GM19372 (cell line): ENCODE measurements around the gene GSK3B.
"Not testable (repeated sequence)": the region's sequence is repeated elsewhere in the genome, so short reads cannot be mapped to it uniquely, and the experiment has no call there.

Source experiments
- ATAC-seq: cut with Tn5 transposase; IDR thresholded peaks from one replicate; pipeline ENCODE4 v1.9.1; 2021; ENCODE audit warnings: mild to moderate bottlenecking, low read depth, moderate library complexity; ENCODE audit not compliant: unreplicated experiment

The GSK3B gene

DNA sequence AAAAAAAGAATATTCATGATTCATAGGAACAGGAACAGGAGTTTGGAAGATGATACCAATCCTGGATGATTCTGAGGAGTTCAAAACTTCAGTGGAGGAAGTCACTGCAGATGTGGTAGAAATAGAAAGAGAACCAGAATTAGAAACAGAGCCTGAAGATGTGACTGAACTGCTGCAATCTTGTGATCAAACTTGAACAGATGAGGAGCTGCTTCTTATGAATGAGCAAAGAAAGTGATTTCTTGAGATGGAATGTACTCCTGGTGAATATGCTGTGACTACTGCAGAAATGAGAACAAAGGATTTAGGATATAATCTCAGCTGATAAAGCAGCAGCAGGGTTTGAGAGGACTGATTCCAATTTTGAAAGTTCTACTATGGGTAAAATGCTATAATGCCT, 72.7 kb downstream of the GSK3B start:
- no peak for ATAC-seq

DNA sequence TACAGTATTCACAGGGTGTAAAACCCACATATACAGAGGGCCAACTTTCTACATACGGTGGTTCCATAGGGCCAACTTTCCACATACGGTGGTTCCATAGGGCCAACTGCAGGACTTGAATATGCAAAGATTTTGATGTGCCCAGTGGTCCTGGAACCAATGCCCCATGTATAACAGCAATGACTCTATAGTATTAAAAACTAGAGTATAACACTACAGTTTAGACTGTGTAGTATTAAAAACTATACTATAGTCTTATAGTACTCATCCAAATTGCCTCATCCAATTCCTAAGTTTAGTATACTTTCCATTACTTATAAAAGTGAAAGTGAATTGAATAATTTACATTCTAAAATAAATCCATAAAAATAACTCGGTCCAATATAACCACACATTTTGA, 75.9 kb downstream of the GSK3B start:
- no peak for ATAC-seq

DNA sequence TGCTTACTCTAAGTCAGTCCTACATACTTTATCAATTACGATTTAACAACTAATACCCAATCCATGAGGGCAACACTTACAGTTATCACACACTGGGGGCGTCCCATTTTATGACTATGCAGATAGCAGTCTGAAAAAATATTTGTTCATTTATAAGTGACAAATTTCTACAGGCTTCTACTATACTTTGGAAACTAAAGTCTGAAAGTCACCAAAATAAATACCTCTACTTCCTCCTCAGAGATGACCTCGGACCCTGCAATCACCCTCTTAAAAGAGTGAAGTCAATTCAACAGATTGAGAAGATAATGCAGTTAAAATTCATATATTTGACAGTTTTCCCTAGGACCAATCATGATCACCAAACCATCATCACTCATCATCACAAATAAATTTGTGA, 76.6 kb downstream of the GSK3B start:
- ATAC-seq = no peak

DNA sequence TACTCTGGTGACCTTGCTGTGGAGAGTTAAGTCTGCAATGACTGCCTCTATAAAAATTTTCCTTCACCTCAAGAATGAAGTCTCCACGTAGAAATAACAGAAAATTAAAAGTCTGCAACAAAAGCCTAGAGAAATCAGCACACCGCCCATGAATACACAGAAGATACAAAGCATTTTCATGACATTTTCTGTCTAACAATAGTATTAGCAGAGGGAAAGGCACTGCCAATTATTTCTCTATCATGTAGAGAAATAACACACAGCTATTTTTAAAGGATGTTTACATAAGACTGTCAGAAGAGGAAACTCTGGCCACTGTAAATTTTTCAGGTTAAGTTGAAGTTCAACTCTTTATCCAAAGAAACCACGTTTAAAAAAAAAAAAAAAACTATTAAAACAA, 80.8 kb downstream of the GSK3B start:
- ATAC-seq = no peak

DNA sequence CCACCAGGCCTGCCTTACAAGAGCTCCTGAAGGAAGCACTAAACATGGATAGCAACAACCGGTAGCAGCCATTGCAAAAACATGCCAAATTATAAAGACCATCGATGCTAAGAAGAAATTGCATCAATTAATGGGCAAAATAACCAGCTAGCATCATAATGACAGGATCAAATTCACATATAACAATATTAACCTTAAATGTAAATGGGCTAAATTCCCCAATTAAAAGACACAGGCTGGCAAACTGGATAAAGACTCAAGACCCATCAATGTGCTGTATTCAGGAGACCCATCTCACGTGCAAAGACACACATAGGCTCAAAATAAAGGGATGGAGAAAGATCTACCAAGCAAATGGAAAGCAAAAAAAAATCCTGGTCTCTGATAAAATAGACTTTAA, 88.5 kb downstream of the GSK3B start:
- not testable (repeated sequence) for ATAC-seq

DNA sequence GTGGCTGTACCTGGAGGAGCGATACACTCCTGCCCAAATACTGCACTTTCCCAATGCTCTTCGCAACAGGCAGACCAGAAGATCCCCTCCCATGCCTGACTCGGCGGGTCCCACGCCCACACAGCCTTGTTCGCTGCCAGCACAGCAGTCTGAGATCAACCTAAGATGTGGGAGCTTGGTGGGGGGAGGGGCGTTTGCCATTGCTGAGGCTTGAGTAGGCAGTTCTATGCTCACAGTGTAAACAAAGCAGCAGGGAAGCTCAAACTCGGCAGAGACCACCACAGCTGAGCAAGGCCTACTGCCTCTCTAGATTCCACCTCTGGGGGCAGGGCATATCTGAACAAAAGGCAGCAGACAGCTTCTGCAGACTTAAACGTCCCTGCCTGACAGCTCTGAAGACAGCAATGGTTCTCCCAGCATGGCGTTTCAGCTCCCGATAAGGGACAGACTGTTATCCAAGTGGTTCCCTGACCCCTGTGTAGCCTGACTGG, 90.2 kb downstream of the GSK3B start:
- ATAC-seq = not testable (repeated sequence)

DNA sequence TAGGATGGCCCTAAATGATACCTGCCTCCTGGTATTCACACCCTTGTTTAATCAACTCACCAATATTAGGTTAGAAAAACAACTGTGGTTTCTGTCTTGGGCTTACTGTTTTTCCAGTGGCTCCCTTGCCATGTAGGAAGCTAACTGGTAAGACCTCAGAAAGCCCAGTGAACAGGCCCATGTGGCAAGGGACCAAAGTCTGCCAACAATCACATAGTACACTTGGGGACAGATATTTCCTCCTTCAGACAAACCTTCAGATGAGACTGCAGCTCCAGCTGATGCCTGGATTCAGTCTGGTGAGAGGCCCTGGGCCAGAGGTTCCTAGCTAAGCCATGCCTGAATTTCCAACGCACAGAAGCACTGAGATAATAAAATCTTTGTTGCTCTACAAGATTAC, 96.1 kb downstream of the GSK3B start:
- ATAC-seq = no peak

DNA sequence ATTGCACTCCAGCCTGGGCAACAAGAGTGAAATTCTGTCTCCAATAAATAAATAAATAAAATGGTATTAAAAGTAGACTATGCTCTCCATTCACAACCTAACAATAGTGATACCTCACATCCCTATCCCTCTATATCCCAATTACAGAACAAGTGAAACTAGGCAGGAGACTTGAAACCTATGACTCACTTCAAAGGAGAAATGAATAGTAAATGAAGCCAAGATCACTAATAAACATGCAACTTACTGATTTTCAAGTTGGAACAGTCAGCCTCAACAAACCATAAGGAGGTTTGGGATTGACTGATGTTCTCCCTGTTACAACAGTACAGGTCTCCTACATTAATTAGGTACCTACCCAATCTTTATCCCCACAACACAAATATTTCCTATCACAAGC, 103.4 kb downstream of the GSK3B start:
- no peak for ATAC-seq

DNA sequence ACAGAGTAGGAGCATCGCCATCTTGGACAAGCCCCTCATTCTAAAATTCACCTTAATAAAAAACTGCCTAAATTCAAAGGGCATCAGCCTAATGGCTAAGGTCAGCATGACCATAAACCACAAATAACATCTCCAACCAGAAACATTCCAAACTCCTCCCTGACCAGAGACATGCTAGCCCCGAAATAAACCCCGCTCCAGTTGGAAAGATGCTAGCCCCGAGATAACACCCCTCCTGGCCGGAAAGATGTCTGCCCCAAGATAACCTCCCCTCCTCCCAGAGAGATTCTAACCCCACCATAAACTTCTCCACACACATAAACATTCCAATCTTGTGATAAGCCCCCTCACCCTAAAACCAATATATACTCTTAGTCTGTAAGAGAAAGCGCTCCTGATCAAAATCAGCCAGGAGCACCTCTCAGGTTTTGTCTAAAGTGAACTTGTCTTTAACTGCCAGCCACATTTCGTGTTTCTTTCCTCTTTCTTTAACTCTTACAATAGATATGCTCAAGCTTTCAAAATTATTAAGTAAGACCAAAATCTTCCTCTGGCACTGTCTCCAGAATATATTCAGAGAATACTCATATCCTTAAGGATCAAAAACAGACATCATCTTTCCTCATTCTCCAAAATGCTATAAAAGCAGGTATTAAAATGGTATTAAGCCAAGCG, 104.1 kb downstream of the GSK3B start:
- no peak for ATAC-seq

DNA sequence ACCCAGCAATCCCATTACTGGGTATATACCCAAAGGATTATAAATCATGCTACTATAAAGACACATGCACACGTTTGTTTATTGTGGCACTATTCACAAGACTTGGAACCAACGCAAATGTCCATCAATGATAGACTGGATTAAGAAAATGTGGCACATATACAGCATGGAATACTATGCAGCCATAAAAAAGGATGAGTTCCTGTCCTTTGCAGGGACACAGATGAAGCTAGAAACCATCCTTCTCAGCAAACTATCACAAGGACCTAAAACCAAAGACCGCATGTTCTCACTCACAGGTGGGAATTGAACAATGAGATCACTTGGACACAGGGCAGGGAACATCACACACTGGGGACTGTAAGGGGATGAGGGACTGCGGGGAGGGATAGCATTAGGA, 107.4 kb downstream of the GSK3B start:
- not testable (repeated sequence) for ATAC-seq

DNA sequence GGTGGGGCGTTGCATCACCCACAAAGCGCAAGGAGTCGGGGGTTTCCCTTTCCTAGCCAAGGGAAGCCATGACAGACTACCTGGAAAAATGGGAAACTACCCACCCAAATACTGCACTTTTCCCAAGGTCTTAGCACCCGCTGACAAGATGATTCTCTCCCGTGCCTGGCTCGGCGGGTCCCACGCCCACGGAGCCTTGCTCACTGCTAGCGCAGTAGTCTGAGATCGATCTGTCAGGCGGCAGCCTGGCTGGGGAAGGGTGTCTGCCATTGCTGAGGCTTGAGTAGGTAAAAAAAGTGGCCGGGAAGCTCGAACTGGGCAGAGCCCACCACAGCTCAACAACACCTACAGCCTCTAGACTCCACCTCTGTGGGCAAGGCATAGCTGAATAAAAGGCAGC, 112.9 kb downstream of the GSK3B start:
- ATAC-seq = no peak

DNA sequence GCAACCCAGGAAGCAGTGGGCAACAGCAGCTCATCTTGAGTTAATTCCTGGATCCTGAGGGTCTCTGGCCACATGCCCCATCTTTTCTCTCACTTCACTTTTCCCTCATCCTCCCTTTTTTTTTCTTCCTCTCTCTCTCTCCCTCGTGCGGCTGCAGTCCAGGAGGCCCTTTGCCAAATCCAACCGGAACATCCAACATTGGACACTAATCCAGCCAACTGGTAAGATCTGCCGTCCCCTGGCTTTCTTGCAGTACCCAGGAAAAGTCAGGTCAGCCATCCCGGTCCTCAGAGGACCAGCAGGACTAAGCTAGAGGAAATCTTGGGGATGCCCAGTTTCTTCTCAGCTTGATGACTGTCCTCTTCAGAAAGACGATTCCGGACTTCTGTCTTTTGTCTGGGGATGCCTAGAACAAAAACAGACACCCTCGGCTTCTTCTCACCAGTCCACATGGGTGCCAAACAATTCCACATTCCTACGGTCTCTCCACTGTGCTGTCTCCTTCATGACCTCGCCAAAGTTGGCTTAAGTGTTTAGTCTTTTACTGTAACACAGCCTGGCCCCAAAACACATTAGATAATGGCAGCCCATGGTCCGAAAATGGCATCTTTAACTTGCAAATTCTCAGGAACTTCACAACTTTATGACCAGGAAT, 115.6 kb downstream of the GSK3B start:
- no peak for ATAC-seq

DNA sequence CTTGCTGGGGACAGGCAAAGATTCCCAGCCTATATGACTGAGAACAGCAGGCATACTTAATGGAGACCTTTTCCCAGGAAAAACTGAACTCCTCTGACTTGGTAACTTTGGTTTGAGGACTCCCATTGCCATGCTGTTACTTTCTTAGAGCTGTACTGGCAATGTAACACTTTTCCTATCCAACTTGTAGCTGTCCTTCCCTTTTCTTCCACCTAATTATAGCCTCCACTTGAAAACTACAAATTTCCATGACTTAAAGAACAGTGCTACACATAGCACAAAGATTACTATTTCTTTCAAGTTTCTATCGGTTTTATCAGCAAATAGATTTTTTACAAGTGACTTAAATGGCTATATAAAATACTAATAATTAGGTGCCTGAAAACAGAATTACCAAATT, 116.9 kb downstream of the GSK3B start:
- ATAC-seq = no peak

DNA sequence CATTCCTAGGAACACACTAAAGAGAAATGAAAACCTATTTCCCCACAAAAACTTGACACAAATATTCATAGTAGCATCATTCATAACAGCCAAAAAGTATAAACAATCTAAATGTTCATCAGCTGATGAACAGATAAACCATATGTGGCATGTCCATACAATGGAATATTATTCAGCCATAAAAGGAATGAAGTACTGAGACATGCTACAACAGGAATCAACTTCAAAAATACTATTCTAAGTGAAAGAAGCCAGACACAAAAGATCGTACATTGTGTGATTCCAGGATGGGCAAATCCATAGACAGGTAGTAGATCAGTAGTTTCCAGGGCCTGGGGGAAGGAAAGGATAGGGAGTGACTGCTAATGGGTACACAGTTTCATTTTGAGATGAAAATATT, 118.0 kb downstream of the GSK3B start:
- no peak for ATAC-seq

DNA sequence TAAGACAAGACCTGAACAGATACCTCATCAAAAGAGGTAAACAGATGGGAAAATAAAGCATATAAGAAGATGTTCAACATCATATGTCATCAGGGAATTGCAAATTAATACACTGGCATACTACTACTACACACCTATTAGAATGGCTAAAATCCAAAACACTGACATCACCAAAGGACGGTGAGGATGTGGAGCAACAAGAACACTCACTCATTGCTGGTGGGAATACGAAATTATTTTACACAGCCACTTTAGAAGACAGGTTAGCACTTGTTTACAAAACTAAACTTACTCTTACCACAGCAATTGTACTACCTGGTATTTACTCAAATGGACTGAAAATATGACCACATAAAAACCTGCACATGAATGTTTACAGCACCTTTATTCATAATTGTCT, 119.6 kb downstream of the GSK3B start:
- no peak for ATAC-seq

DNA sequence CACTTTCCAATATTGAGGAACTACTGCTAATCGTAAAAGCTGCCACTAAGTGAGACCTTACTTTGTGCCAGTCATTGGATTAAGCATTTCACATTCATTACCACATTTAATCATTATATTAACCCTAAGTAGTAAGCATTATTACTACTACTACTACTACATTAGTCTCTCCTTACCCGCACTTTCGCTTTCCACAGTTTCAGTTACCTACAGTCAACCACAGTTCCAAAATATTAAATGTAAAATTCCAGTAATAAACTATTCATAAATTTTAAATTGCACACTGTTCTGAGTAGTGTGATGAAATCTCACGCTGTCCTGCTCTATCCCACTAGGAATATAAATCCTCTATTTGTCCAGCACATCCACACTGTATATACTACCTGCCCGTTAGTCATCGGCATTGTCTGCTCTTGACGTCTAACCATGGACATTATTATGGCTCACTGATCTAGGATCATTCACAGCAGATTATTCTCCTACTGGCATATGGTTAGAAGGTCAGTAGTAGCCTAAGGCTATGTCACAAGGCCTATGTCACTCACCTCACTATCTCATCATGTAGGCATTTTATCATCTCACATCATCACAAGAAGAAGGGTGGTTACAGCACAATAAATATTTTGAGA, 121.1 kb downstream of the GSK3B start:
- no peak for ATAC-seq

DNA sequence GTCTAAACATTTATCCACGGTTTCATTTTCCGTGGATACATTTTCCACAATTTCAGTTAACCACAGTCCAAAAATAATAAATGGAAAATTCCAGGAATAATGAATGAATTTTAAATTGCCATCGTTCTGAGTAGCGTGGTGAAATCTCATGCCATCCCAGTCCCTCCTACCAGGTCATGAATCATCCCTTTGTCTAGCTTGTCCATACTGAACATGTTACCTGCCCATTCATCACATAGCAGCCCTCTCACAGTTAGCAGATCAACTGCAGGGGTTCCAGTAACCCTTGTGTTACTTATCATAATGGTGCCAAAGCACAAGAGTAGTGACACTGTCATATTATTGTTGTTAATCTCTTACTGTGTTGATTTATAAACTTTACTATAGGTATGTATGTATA, 124.5 kb downstream of the GSK3B start:
- no peak for ATAC-seq

DNA sequence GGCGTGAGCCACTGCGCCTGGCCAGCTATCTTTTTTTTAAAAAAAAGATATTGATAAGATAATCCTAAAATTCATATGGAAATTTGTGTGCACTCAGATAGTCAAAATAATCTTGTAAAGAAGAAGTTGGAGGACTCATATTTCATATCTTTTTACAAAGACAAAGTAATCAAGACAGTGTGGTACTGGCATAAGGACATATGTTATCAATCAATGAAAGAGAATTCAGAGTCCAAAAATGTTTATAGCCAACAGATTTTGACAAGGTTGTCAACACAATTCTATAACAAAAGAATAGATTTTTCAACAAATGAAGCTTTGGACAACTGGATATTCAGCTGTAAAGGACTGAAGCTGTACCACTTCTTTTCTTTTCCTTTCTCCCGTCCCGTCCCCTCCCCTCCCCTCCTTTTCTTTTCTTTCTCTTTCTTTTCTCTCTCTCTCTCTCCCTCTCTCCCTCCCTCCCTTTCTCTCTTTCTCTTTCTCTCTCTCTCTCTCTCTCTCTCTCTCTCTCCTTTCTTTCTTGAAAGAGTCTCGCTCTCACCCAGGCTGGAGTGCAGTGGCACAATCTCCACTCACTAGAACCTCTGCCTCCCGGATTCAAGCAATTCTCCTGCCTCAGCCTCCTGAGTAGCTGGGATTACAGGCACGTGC, 126.8 kb downstream of the GSK3B start:
- no peak for ATAC-seq

DNA sequence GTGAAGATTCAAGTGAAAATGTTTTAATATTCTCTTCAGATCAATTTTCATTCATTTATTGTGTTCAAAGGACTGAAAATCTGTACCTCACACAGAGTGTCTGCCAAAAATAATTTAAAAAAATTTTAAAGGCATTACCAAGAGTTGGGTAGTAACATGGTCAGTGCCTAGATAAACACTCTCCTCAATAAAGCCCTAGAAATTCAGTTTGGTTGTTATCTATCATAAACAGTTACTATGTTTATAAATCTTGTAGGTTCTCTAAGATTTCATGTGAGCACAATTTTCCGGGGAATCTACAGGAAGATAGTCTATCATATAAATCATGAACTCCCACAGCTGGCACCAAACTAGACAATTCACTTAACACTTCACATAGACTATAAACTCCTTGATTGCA, 128.6 kb downstream of the GSK3B start:
- ATAC-seq = no peak

DNA sequence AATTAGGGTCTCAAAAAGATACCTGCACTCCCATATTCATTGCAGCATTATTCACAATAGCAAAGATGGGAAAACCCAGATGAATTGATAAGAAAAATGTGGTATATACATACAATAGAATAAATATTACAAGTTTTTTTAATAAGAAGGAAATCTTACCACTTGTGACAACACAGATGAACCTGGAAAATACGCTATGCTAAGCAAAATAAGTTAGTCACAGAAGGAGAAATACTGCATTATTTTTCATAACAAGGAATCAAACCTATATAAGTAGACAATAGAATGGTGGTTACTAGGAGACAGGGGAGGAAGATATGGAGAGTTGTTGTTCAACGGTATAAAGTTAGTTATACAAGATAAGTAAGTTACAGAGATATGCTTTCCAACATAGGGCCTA, 130.0 kb downstream of the GSK3B start:
- no peak for ATAC-seq

DNA sequence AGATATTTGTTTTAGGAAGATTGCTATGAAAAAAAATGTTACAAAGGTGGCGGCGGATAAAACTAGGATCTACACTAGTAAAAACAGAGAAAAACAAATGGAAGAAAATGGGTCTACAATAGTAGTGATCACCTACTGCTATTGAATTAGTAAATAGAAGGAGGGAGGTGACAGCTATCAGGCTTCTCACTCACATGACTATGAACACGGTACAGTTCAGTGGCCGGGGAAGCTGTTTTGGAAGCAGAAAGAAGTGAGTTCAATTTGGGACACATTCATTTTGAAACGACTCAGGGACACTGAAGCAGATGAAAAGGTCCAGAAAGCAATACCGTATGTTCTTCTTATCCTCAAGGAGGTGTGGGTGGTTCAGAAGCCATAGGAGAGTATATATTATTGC, 138.3 kb downstream of the GSK3B start:
- ATAC-seq = no peak
